Naive thymus-derived CD8-positive, alpha-beta T cell (primary cell): ENCODE results near the gene ABHD6. TPM values are rescaled to one million over a fixed set of nuclear protein-coding genes. Genes with fewer than 3 reads are reported as not detected.
A peak's percentile ranks its signal among the peaks of the same experiment; 100 is the strongest.
"Not testable (repeated sequence)": the region's sequence is repeated elsewhere in the genome, so short reads cannot be mapped to it uniquely, and the experiment has no call there.

ENCODE experiments used
- ATAC-seq, 2 donors: fragments of 150-1000 bp; cut with Tn5 transposase in 1 of 2; sonication (Bioruptor Pico), chemical (Tn5 transposase) in 1 of 2; 1 replicate in 1 of 2; 2 replicates in 1 of 2; pipeline ENCODE4 v1.10.0; 2021; ENCODE audit warnings: mild to moderate bottlenecking in 2 of 2, moderate library complexity in 2 of 2
- POLR2A ChIA-PET: fragments of 350-600 bp; sonication (Branson Sonifier 250); formaldehyde crosslinking; loops from one replicate; lab custom pipeline; 2021; ENCODE audit warnings: antibody characterized with exemption; lab: Charles Lee
- DNase-seq, 10 donors: peaks; one replicate each; pipeline versions ENCODE4 v3.0.0 to v3.0.0-alpha.2; 2020 to 2022
- H3K27ac Mint-ChIP-seq, 10 donors: one replicate each; pipeline ENCODE4 v1.8.0; 2020 to 2022; ENCODE audit warnings: mild to moderate bottlenecking in 10 of 10, mixed read lengths in 10 of 10, moderate library complexity in 4 of 10, inconsistent platforms in 1 of 10
- H3K27me3 Mint-ChIP-seq, 5 donors: one replicate each; pipeline ENCODE4 v1.8.0; 2021 to 2022; ENCODE audit warnings: mixed read lengths in 5 of 5
- H3K36me3 Mint-ChIP-seq, 3 donors: one replicate each; pipeline ENCODE4 v1.8.0; 2020 to 2022; ENCODE audit warnings: mixed read lengths in 3 of 3, mild to moderate bottlenecking in 2 of 3, inconsistent platforms in 1 of 3
- H3K4me1 Mint-ChIP-seq, 4 donors: one replicate each; pipeline ENCODE4 v1.8.0; 2021 to 2022; ENCODE audit warnings: mixed read lengths in 4 of 4
- H3K4me3 Mint-ChIP-seq, 10 donors: one replicate each; pipeline ENCODE4 v1.8.0; 2020 to 2022; ENCODE audit warnings: mild to moderate bottlenecking in 10 of 10, mixed read lengths in 10 of 10, moderate library complexity in 6 of 10, inconsistent platforms in 1 of 10
- H3K9me3 Mint-ChIP-seq, 9 donors: one replicate each; pipeline ENCODE4 v1.8.0; 2020 to 2022; ENCODE audit warnings: mixed read lengths in 9 of 9, mild to moderate bottlenecking in 3 of 9, inconsistent platforms in 1 of 9, moderate library complexity in 1 of 9
- polyA plus RNA-seq, 3 donors: library from polyadenylated mRNA; unstranded; fragments of 300-500 nt; fragmentation: Illumina TruSeq; gene quantifications; one replicate each; pipeline ENCODE4 v1.2.3, GENCODE V29; 2021
- total RNA-seq, 8 experiments: library from RNA in 2 of 8; stranded (reverse) in 2 of 8; gene quantifications; one replicate each; pipeline ENCODE4 v1.2.3 and lab custom pipeline; 2021 to 2026

ABHD6 gene
- total and polyA plus RNA-seq, 5 experiments from 2014 or later: 4.4 to 6.1 (median 6.0) TPM

- ATAC-seq: no peak
- Mint-ChIP-seq H3K36me3 (peaks cover 11 to 62% (median 33%) of the 10 kb centered on the region in 3 donors), H3K27me3 (no peaks in the 10 kb centered on the region), H3K9me3 (peaks cover 0 to 2% (median 0%) of the 10 kb centered on the region in 9 donors), H3K4me1 (peaks cover 0 to 5% (median 0%) of the 10 kb centered on the region in 4 donors), H3K4me3 (no peak overlapping the region), H3K27ac (peak overlapping the region in 4 of 10 donors; percentile 33 to 75 (median 58))
- no peak for DNase-seq
- POLR2A ChIA-PET: no interaction called here
Measured at GRCh38 chr3:58271901-58272501, 34.4 kb downstream of the ABHD6 start.

- POLR2A ChIA-PET: no interaction called here
- Mint-ChIP-seq H3K27ac (no peak overlapping the region), H3K27me3 (no peaks in the 10 kb centered on the region), H3K9me3 (peaks cover 0 to 2% (median 0%) of the 10 kb centered on the region in 9 donors), H3K4me3 (no peak overlapping the region), H3K4me1 (peaks cover 0 to 5% (median 0%) of the 10 kb centered on the region in 4 donors), H3K36me3 (peaks cover 11 to 62% (median 36%) of the 10 kb centered on the region in 3 donors)
- DNase-seq (no peak), ATAC-seq (no peak)
Measured at GRCh38 chr3:58272891-58273290, 35.3 kb downstream of the ABHD6 start.

GRCh38 chr3:58273362-58273761 lies 35.8 kb downstream of the ABHD6 start:
- POLR2A ChIA-PET, ATAC-seq: not testable (repeated sequence)

GRCh38 chr3:58274027-58274614 lies 36.5 kb downstream of the ABHD6 start:
- Mint-ChIP-seq H3K27ac (peak overlapping the region in 1 of 10 donors; percentile 49), H3K9me3 (peaks cover 0 to 2% (median 0%) of the 10 kb centered on the region in 9 donors), H3K36me3 (peaks cover 11 to 65% (median 33%) of the 10 kb centered on the region in 3 donors), H3K4me3 (no peak overlapping the region), H3K4me1 (peaks cover 0 to 5% (median 2%) of the 10 kb centered on the region in 4 donors), H3K27me3 (no peaks in the 10 kb centered on the region)
- no peak for DNase-seq
- POLR2A ChIA-PET: interaction anchor here (0.6 kb wide), 1 partner anchor 225 kb away, joined by 3 read pairs; no protein-coding TSS in a partner anchor
- ATAC-seq: no peak

More at GRCh38 chr3:58273362-58273761, 35.8 kb downstream of the ABHD6 start:
- H3K9me3 Mint-ChIP-seq, H3K27ac Mint-ChIP-seq, H3K27me3 Mint-ChIP-seq, H3K4me3 Mint-ChIP-seq, H3K4me1 Mint-ChIP-seq, DNase-seq: not testable (repeated sequence)
- H3K36me3 Mint-ChIP-seq: peaks cover 11 to 63% (median 34%) of the 10 kb centered on the region in 3 donors

- Mint-ChIP-seq H3K36me3 (peaks cover 5 to 68% (median 27%) of the 10 kb centered on the region in 3 donors), H3K4me1 (peaks cover 0 to 7% (median 0%) of the 10 kb centered on the region in 4 donors), H3K4me3 (no peak overlapping the region), H3K27me3 (no peaks in the 10 kb centered on the region), H3K9me3 (peaks cover 0 to 2% (median 0%) of the 10 kb centered on the region in 9 donors), H3K27ac (no peak overlapping the region)
- ATAC-seq: no peak
- DNase-seq: no peak
- POLR2A ChIA-PET: no interaction called here
Measured at GRCh38 chr3:58281069-58281468, 43.5 kb downstream of the ABHD6 start.

- no peak for DNase-seq
- Mint-ChIP-seq H3K36me3 (peaks cover 5 to 42% (median 15%) of the 10 kb centered on the region in 3 donors), H3K27me3 (no peaks in the 10 kb centered on the region), H3K9me3 (no peaks in the 10 kb centered on the region), H3K4me3 (no peak overlapping the region), H3K27ac (no peak overlapping the region), H3K4me1 (peaks cover 0 to 4% (median 0%) of the 10 kb centered on the region in 4 donors)
- ATAC-seq: no peak
- POLR2A ChIA-PET: no interaction called here
Measured at GRCh38 chr3:58285334-58285733, 47.7 kb downstream of the ABHD6 start.

GRCh38 chr3:58287354-58287753 lies 49.8 kb downstream of the ABHD6 start:
- Mint-ChIP-seq H3K27me3 (no peaks in the 10 kb centered on the region), H3K36me3 (peaks cover 5 to 36% (median 18%) of the 10 kb centered on the region in 3 donors), H3K4me3 (no peak overlapping the region), H3K4me1 (peaks cover 0 to 7% (median 0%) of the 10 kb centered on the region in 4 donors), H3K27ac (peak overlapping the region in 1 of 10 donors; percentile 22), H3K9me3 (peaks cover 0 to 3% (median 0%) of the 10 kb centered on the region in 9 donors)
- DNase-seq (no peak), ATAC-seq (no peak)
- POLR2A ChIA-PET: no interaction called here

GRCh38 chr3:58288011-58288728 lies 50.6 kb downstream of the ABHD6 start:
- Mint-ChIP-seq H3K27ac (peak overlapping the region in 1 of 10 donors; percentile 6), H3K36me3 (peaks cover 5 to 32% (median 20%) of the 10 kb centered on the region in 3 donors), H3K9me3 (peaks cover 0 to 3% (median 0%) of the 10 kb centered on the region in 9 donors), H3K4me1 (peaks cover 0 to 8% (median 0%) of the 10 kb centered on the region in 4 donors), H3K4me3 (no peak overlapping the region), H3K27me3 (no peaks in the 10 kb centered on the region)
- POLR2A ChIA-PET: no interaction called here
- no peak for DNase-seq
- no peak for ATAC-seq

- H3K9me3 Mint-ChIP-seq, H3K4me1 Mint-ChIP-seq: not testable (repeated sequence)
Measured at GRCh38 chr3:58288964-58289613, 51.5 kb downstream of the ABHD6 start.

GRCh38 chr3:58290446-58290845 lies 52.9 kb downstream of the ABHD6 start:
- H3K4me3 Mint-ChIP-seq, H3K27ac Mint-ChIP-seq, H3K4me1 Mint-ChIP-seq, DNase-seq, H3K27me3 Mint-ChIP-seq, H3K9me3 Mint-ChIP-seq, POLR2A ChIA-PET, ATAC-seq: not testable (repeated sequence)
- H3K36me3 Mint-ChIP-seq: peaks cover 0 to 20% (median 19%) of the 10 kb centered on the region in 3 donors

More at GRCh38 chr3:58288964-58289613, 51.5 kb downstream of the ABHD6 start:
- POLR2A ChIA-PET, H3K27me3 Mint-ChIP-seq, H3K4me3 Mint-ChIP-seq, H3K27ac Mint-ChIP-seq, DNase-seq, ATAC-seq: not testable (repeated sequence)
- peaks cover 5 to 27% (median 21%) of the 10 kb centered on the region in 3 donors for H3K36me3 Mint-ChIP-seq

GRCh38 chr3:58291671-58292338 lies 54.2 kb downstream of the ABHD6 start:
- Mint-ChIP-seq H3K27ac (no peak overlapping the region), H3K36me3 (peaks cover 0 to 17% (median 10%) of the 10 kb centered on the region in 3 donors), H3K4me3 (no peak overlapping the region), H3K4me1 (peaks cover 0 to 4% (median 0%) of the 10 kb centered on the region in 4 donors), H3K27me3 (no peaks in the 10 kb centered on the region), H3K9me3 (peaks cover 0 to 5% (median 0%) of the 10 kb centered on the region in 9 donors)
- POLR2A ChIA-PET: no interaction called here
- no peak for DNase-seq
- no peak for ATAC-seq

- H3K4me1 Mint-ChIP-seq: peaks cover 0 to 4% (median 0%) of the 10 kb centered on the region in 4 donors
- H3K27ac Mint-ChIP-seq: no peak overlapping the region
- H3K36me3 Mint-ChIP-seq: peaks cover 0 to 17% (median 9%) of the 10 kb centered on the region in 3 donors
- H3K9me3 Mint-ChIP-seq: peaks cover 0 to 5% (median 0%) of the 10 kb centered on the region in 9 donors
- POLR2A ChIA-PET: no interaction called here
- H3K4me3 Mint-ChIP-seq: no peak overlapping the region
- DNase-seq: no peak
- no peak for ATAC-seq
- no peaks in the 10 kb centered on the region for H3K27me3 Mint-ChIP-seq
Measured at GRCh38 chr3:58292866-58293265, 55.3 kb downstream of the ABHD6 start.
